Upper lobe of left lung (tissue), 6 donors: ENCODE results near the gene RNLS. TPM values are rescaled to one million over a fixed set of nuclear protein-coding genes. Genes with fewer than 3 reads are reported as not detected.

ENCODE experiments used
- ATAC-seq, 2 donors: fragments of 200-7000 bp; cut with Tn5 transposase; one replicate each; pipeline ENCODE4 v1.9.1; 2022; ENCODE audit warnings: mild to moderate bottlenecking in 2 of 2, moderate library complexity in 2 of 2; ENCODE audit not compliant: low FRiP score in 2 of 2
- DNase-seq, 2 donors: peaks; one replicate each; pipeline ENCODE4 v3.0.0-alpha.2; 2019 to 2020
- H3K27ac ChIP-seq, 4 donors: fragments of 200-600 bp; sonication (generic); one replicate each; pipeline ENCODE4 v1.5.1; 2016 to 2019
- H3K27me3 ChIP-seq, 4 donors: fragments of 200-600 bp; sonication (generic); one replicate each; pipeline ENCODE4 v1.5.1; 2017 to 2019
- H3K36me3 ChIP-seq, 4 donors: fragments of 200-600 bp; sonication (generic); one replicate each; pipeline ENCODE4 v1.5.1; 2016 to 2019
- H3K4me1 ChIP-seq, 4 donors: fragments of 200-600 bp; sonication (generic); one replicate each; pipeline ENCODE4 v1.5.1; 2018 to 2019
- H3K4me3 ChIP-seq, 4 donors: fragments of 200-600 bp; sonication (generic); one replicate each; pipeline ENCODE4 v1.5.1; 2017 to 2019; ENCODE audit warnings: mild to moderate bottlenecking in 2 of 4, moderate library complexity in 1 of 4
- H3K9me3 ChIP-seq, 4 donors: fragments of 200-600 bp; sonication (generic); one replicate each; pipeline ENCODE4 v1.5.1; 2018 to 2019
- CTCF ChIP-seq, 6 experiments: fragments of 450-650 bp in 4 of 6; fragments of 200-600 bp in 2 of 6; sonication (generic) in 2 of 6; IDR thresholded peaks; one replicate each; pipeline ENCODE4 v1.5.1; 2016 to 2019; ENCODE audit warnings: antibody characterized with exemption in 6 of 6
- EP300 ChIP-seq, 4 donors: sonication (generic); formaldehyde crosslinking; IDR thresholded peaks; one replicate each; pipeline ENCODE4 v1.5.1; 2017; ENCODE audit warnings: antibody characterized with exemption in 4 of 4, control low read depth in 2 of 4
- POLR2A ChIP-seq, 4 donors: fragments of 450-650 bp; IDR thresholded peaks; one replicate each; pipeline ENCODE4 v1.5.1; 2016 to 2017; ENCODE audit warnings: antibody characterized with exemption in 4 of 4, mild to moderate bottlenecking in 2 of 4
- POLR2AphosphoS5 ChIP-seq, 2 donors: sonication (generic); formaldehyde crosslinking; IDR thresholded peaks; one replicate each; pipeline ENCODE4 v1.5.1; 2017; ENCODE audit warnings: antibody characterized with exemption in 2 of 2
- WGBS, 2 donors: methylation state at CpG; one replicate each; pipeline ENCODE4 v1.1.5; 2017 to 2018; 5-methylcytosine and 5-hydroxymethylcytosine counted together
- total RNA-seq, 6 donors: library from RNA; depleted of rRNA in 4 of 6; stranded (reverse); fragments of >200 nt in 4 of 6; gene quantifications; one replicate each; pipeline versions ENCODE4 v1.1.0 to v1.2.1, GENCODE V29; 2016 to 2021
- donor health status: DM: no; HTN: no; CAD: no; lungs with moderate emphysema.
- donor health status: DM: no; HTN: yes; CAD: no; lungs with severe emphysema.

RNLS gene
- total RNA-seq, 6 donors from 2014 or later: 5.0 to 27.1 (median 15.0) TPM

GRCh38 chr10:88322324-88323063, 260.6 kb downstream of the RNLS start:
- H3K9me3 ChIP-seq: peaks cover 6 to 21% (median 18%) of the 10 kb centered on the region in 4 donors
- no peaks in the 10 kb centered on the region for H3K36me3 ChIP-seq
- no peak for DNase-seq
- TF ChIP-seq POLR2A (IDR thresholded peaks at IDR 0.05): no peak
- ATAC-seq: no peak
- WGBS, 2 donors: 97 to 98% methylated on average over 3 of the region's 3 CpGs
- H3K4me3 ChIP-seq: no peak overlapping the region
- H3K27me3 ChIP-seq: no peaks in the 10 kb centered on the region
- no peaks in the 10 kb centered on the region for H3K4me1 ChIP-seq
- no peak overlapping the region for H3K27ac ChIP-seq

- 91 to 100% methylated on average over 1 of the region's 1 CpG for whole genome bisulfite sequencing, 2 donors
- ATAC-seq: no peak
- no peak overlapping the region for H3K27ac ChIP-seq
These were observed 263.1 kb downstream of the RNLS start for GRCh38 chr10:88319960-88320517.

GRCh38 chr10:88318803-88319202, 264.3 kb downstream of the RNLS start:
- WGBS, 2 donors: 89 to 92% methylated on average over 1 to 2 of the region's 2 CpGs
- H3K4me1 ChIP-seq: no peaks in the 10 kb centered on the region
- no peaks in the 10 kb centered on the region for H3K36me3 ChIP-seq
- H3K4me3 ChIP-seq: no peak overlapping the region
- TF ChIP-seq CTCF (IDR thresholded peaks at IDR 0.05): peak in 2 of 6 experiments; percentile 10
- no peak for TF ChIP-seq POLR2AphosphoS5 (IDR thresholded peaks at IDR 0.05)
- TF ChIP-seq POLR2A (IDR thresholded peaks at IDR 0.05): no peak
- TF ChIP-seq EP300 (IDR thresholded peaks at IDR 0.05): no peak
- no peak for DNase-seq
- peaks cover 6 to 21% (median 18%) of the 10 kb centered on the region in 4 donors for H3K9me3 ChIP-seq
- no peaks in the 10 kb centered on the region for H3K27me3 ChIP-seq
- no peak for ATAC-seq
- H3K27ac ChIP-seq: no peak overlapping the region

More at GRCh38 chr10:88319960-88320517, 263.1 kb downstream of the RNLS start:
- no peak for DNase-seq
- Histone ChIP-seq H3K4me3 (no peak overlapping the region), H3K9me3 (peaks cover 6 to 21% (median 18%) of the 10 kb centered on the region in 4 donors), H3K27me3 (no peaks in the 10 kb centered on the region), H3K4me1 (no peaks in the 10 kb centered on the region), H3K36me3 (no peaks in the 10 kb centered on the region)
- TF ChIP-seq EP300 (IDR thresholded peaks at IDR 0.05): no peak
- TF ChIP-seq CTCF (IDR thresholded peaks at IDR 0.05): no peak
- TF ChIP-seq POLR2A (IDR thresholded peaks at IDR 0.05): no peak
- no peak for TF ChIP-seq POLR2AphosphoS5 (IDR thresholded peaks at IDR 0.05)

GRCh38 chr10:88317099-88317498, 266.0 kb downstream of the RNLS start:
- H3K4me3 ChIP-seq: no peak overlapping the region
- no peak for DNase-seq
- H3K36me3 ChIP-seq: no peaks in the 10 kb centered on the region
- H3K9me3 ChIP-seq: peaks cover 6 to 21% (median 18%) of the 10 kb centered on the region in 4 donors
- H3K27me3 ChIP-seq: no peaks in the 10 kb centered on the region
- no peaks in the 10 kb centered on the region for H3K4me1 ChIP-seq
- H3K27ac ChIP-seq: no peak overlapping the region
- no peak for ATAC-seq
- TF ChIP-seq EP300 (IDR thresholded peaks at IDR 0.05) (no peak), POLR2AphosphoS5 (IDR thresholded peaks at IDR 0.05) (no peak), CTCF (IDR thresholded peaks at IDR 0.05) (no peak), POLR2A (IDR thresholded peaks at IDR 0.05) (no peak)

GRCh38 chr10:88316292-88316861, 266.7 kb downstream of the RNLS start:
- no peak overlapping the region for H3K4me3 ChIP-seq
- no peaks in the 10 kb centered on the region for H3K4me1 ChIP-seq
- ATAC-seq (no peak), DNase-seq (no peak)
- WGBS, 2 donors: 92 to 95% methylated on average over 4 of the region's 4 CpGs
- peaks cover 6 to 21% (median 18%) of the 10 kb centered on the region in 4 donors for H3K9me3 ChIP-seq
- no peak overlapping the region for H3K27ac ChIP-seq
- TF ChIP-seq EP300 (IDR thresholded peaks at IDR 0.05): no peak
- no peak for TF ChIP-seq POLR2A (IDR thresholded peaks at IDR 0.05)
- no peak for TF ChIP-seq POLR2AphosphoS5 (IDR thresholded peaks at IDR 0.05)
- H3K27me3 ChIP-seq: no peaks in the 10 kb centered on the region
- no peaks in the 10 kb centered on the region for H3K36me3 ChIP-seq
